Smooth muscle cell (in vitro differentiated cells): ENCODE measurements around the gene CR1. TPM values are rescaled to one million over a fixed set of nuclear protein-coding genes. Genes with fewer than 3 reads are reported as not detected.
"Not testable (repeated sequence)": the region's sequence is repeated elsewhere in the genome, so short reads cannot be mapped to it uniquely, and the experiment has no call there.

Experiments used
- DNase-seq: peaks from one replicate; lab custom pipeline; 2025; ENCODE audit not compliant: unreplicated experiment; lab: John Stamatoyannopoulos, UW
- H2AFZ ChIP-seq: fragments of 200-600 bp; sonication (generic); 2 replicates; pipeline ENCODE4 v1.6.0; 2016; ENCODE audit warnings: antibody characterized with exemption, low read depth, mild to moderate bottlenecking
- H3F3A ChIP-seq: fragments of 200-600 bp; sonication (generic); 2 replicates; pipeline ENCODE4 v1.6.0; 2017; ENCODE audit warnings: antibody characterized with exemption, low read depth
- H3K27ac ChIP-seq: fragments of 200-600 bp; sonication (generic); 2 replicates; pipeline ENCODE4 v1.5.1; 2016; ENCODE audit warnings: low read depth, mild to moderate bottlenecking
- H3K27me3 ChIP-seq: fragments of 200-600 bp; sonication (generic); 2 replicates; pipeline ENCODE4 v1.6.1; 2016; ENCODE audit warnings: low read depth, mild to moderate bottlenecking
- H3K36me3 ChIP-seq: fragments of 200-600 bp; sonication (generic); 2 replicates; pipeline ENCODE4 v1.5.1; 2016; ENCODE audit warnings: low read depth
- H3K4me1 ChIP-seq: fragments of 200-600 bp; sonication (generic); 2 replicates; pipeline ENCODE4 v1.5.1; 2016; ENCODE audit warnings: low read depth
- H3K4me2 ChIP-seq: fragments of 200-600 bp; sonication (generic); 2 replicates; pipeline ENCODE4 v1.6.0; 2016; ENCODE audit warnings: mild to moderate bottlenecking
- H3K4me3 ChIP-seq: fragments of 200-600 bp; sonication (generic); 2 replicates; pipeline ENCODE4 v1.5.1; 2016; ENCODE audit warnings: mild to moderate bottlenecking
- H3K79me2 ChIP-seq: fragments of 200-600 bp; sonication (generic); 2 replicates; pipeline ENCODE4 v1.6.0; 2016; ENCODE audit warnings: low read depth, mild to moderate bottlenecking
- H3K9ac ChIP-seq: fragments of 200-600 bp; sonication (generic); 2 replicates; pipeline ENCODE4 v1.6.0; 2016; ENCODE audit warnings: low read depth
- H3K9me3 ChIP-seq: fragments of 200-600 bp; sonication (generic); replicated peaks from 2 replicates; pipeline ENCODE4 v1.5.1; 2016; ENCODE audit warnings: low read depth
- H4K20me1 ChIP-seq: fragments of 200-600 bp; sonication (generic); 2 replicates; pipeline ENCODE4 v1.6.0; 2016; ENCODE audit warnings: low read depth
- WGBS: methylation state at CpG from one replicate; pipeline ENCODE4 v1.1.7; 2016; ENCODE audit warnings: low lambda C conversion rate; 5-methylcytosine and 5-hydroxymethylcytosine counted together
- polyA plus RNA-seq: library from polyadenylated mRNA; unstranded; fragments of >200 nt; fragmentation: Nextera tagmentation; extraction: Ambion mirVana; gene quantifications from 2 replicates; pipeline ENCODE4 v1.2.1, GENCODE V29; 2016
- total RNA-seq: library from RNA; depleted of rRNA; stranded (reverse); fragments of >200 nt; gene quantifications from 2 replicates; pipeline ENCODE4 v1.2.3, GENCODE V29; 2014
- TF ChIP-seq, protein P1 (sequence below): fragments of 200-600 bp; sonication (generic); IDR thresholded peaks from 2 replicates; pipeline ENCODE4 v1.5.1; 2017; ENCODE audit warnings: borderline replicate concordance, mild to moderate bottlenecking, antibody characterized with exemption; ENCODE audit not compliant: insufficient read depth, poor library complexity, severe bottlenecking

The CR1 gene
- total and polyA plus RNA-seq, 2 experiments from 2014 or later = 0.25 TPM; not detected in 1

DNA sequence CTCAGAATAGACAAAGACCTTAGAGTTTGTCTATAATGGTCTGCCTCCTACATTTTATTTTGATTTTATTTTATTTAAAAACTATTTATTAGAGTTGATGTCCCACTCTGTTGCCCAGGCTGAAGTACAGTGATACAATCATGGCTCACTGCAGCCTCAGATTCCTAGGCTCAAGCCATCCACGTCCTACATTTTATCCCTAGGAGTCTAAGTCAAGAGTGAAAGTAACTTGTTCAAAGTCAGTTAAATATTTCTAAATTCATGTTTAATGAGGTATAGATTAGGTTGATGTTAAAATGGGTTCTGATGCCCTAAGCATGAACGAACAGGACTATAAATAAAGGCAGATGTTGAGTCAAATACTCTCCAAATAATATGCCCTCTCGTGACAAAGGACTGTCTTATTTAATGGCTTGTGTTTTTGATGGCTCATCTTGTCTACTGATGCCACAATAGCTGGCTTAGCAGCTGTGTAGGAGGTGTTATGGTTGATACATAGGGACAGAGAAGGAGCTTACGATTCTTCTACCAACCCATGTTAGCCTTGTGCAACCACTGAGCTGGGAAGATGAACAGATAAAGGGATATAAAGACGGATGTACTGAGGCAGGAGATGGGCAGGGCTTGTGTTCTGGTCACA, 83.0 kb downstream of the CR1 start:
- 47% methylated on average over 5 of the region's 5 CpGs for WGBS
- H2AFZ ChIP-seq = peak overlapping the region; percentile 1
- no peaks in the 10 kb centered on the region for H3K9me3 ChIP-seq
- H3K4me2 ChIP-seq = no peak overlapping the region
- peaks cover 17% of the 10 kb centered on the region for H3K27me3 ChIP-seq
- H3K4me3 ChIP-seq = no peak overlapping the region
- H3K27ac ChIP-seq = no peak overlapping the region
- no peak overlapping the region for H3K9ac ChIP-seq
- H3K4me1 ChIP-seq = no peaks in the 10 kb centered on the region
- no peaks in the 10 kb centered on the region for H4K20me1 ChIP-seq
- H3F3A ChIP-seq = no peaks in the 10 kb centered on the region
- no peak for DNase-seq
- TF ChIP-seq, protein P1, sequence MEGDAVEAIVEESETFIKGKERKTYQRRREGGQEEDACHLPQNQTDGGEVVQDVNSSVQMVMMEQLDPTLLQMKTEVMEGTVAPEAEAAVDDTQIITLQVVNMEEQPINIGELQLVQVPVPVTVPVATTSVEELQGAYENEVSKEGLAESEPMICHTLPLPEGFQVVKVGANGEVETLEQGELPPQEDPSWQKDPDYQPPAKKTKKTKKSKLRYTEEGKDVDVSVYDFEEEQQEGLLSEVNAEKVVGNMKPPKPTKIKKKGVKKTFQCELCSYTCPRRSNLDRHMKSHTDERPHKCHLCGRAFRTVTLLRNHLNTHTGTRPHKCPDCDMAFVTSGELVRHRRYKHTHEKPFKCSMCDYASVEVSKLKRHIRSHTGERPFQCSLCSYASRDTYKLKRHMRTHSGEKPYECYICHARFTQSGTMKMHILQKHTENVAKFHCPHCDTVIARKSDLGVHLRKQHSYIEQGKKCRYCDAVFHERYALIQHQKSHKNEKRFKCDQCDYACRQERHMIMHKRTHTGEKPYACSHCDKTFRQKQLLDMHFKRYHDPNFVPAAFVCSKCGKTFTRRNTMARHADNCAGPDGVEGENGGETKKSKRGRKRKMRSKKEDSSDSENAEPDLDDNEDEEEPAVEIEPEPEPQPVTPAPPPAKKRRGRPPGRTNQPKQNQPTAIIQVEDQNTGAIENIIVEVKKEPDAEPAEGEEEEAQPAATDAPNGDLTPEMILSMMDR = no peak
- H3K79me2 ChIP-seq = no peaks in the 10 kb centered on the region
- H3K36me3 ChIP-seq = no peaks in the 10 kb centered on the region

DNA sequence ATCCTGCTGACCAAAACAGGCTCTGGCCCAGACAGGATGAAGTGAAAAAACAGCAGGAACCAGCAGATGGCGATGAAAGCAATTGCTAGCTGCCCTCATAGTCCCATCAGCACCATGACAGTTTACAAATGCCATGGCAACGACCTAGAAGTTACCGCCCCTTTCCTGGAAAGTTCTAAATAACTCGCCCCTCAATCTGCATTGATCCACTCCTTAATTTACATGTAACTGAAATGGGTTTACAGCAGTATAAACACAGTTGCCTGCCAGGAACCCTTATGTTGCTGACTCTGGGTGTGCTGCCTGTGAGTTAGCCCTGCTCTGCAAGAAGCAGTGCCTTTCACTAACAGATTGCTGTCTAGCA, 83.5 kb downstream of the CR1 start:
- Histone ChIP-seq H3K9ac (no peak overlapping the region), H3K79me2 (no peaks in the 10 kb centered on the region), H3K4me2 (no peak overlapping the region), H3K4me3 (no peak overlapping the region), H3K27me3 (peaks cover 18% of the 10 kb centered on the region), H3K36me3 (no peaks in the 10 kb centered on the region), H3K27ac (no peak overlapping the region), H3F3A (no peaks in the 10 kb centered on the region), H3K4me1 (no peaks in the 10 kb centered on the region), H3K9me3 (no peaks in the 10 kb centered on the region), H4K20me1 (no peaks in the 10 kb centered on the region), H2AFZ (peak overlapping the region; percentile 1)
- no peak for DNase-seq
- TF ChIP-seq, protein P1 = peak; percentile 43
- 4% methylated on average over 4 of the region's 4 CpGs for WGBS

DNA sequence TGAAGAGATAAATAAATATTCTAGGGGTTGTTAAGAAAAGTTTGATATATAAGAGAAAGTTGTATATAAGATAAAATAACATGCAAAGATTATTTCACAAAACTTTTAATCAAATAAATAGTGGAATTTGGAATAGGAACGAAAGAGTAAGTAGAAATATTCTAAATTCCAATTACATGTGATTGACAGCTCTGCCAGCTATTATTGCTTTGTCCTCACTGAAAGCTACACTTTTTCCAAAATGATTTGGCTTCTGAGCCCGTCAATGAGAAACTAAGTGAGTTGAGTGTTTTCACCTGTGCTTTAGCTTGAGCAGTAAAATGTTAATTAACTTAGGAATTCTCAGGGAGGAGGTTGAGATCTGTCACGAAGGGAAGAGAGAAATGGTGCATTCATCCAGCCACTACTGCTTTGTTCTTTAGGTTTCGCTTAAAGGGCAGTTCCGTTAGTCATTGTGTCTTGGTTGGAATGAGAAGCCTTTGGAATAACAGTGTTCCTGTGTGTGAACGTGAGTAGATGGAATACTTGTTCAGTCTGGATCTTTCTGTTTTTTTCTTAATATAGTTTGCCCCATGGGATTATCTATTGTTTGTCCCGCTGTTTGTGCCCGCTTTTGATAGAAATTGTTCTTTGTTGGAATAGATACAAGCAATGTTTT, 85.7 kb downstream of the CR1 start:
- H3K4me1 ChIP-seq = no peaks in the 10 kb centered on the region
- H3K9ac ChIP-seq = no peak overlapping the region
- H3K79me2 ChIP-seq = no peaks in the 10 kb centered on the region
- H3K9me3 ChIP-seq = no peaks in the 10 kb centered on the region
- DNase-seq = no peak
- TF ChIP-seq, protein P1 = no peak
- H3K4me2 ChIP-seq = no peak overlapping the region
- H4K20me1 ChIP-seq = no peaks in the 10 kb centered on the region
- peaks cover 18% of the 10 kb centered on the region for H3K27me3 ChIP-seq
- H3K4me3 ChIP-seq = no peak overlapping the region
- H2AFZ ChIP-seq = no peak overlapping the region
- H3F3A ChIP-seq = no peaks in the 10 kb centered on the region
- 75% methylated on average over 8 of the region's 8 CpGs for WGBS
- H3K27ac ChIP-seq = no peak overlapping the region
- no peaks in the 10 kb centered on the region for H3K36me3 ChIP-seq

DNA sequence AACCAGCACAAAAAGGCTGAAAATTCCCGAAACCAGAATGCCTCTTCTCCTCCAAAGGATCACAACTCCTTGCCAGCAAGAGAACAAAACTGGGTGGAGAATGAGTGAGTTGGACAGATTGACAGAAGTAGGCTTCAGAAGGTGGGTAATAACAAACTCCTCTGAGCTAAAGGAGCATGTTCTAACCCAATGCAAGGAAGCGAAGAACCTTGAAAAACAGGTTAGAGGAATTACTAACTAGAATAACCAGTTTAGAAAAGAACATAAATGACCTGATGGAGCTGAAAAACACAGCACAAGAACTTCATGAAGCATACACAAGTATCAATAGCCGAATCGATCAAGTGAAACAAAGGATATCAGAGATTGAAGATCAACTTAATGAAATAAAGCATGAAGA, 93.5 kb downstream of the CR1 start:
- H3K9me3 ChIP-seq, H3K36me3 ChIP-seq, H3K79me2 ChIP-seq, H3K4me1 ChIP-seq, H3F3A ChIP-seq, H3K4me2 ChIP-seq, H3K27me3 ChIP-seq, H2AFZ ChIP-seq, H3K4me3 ChIP-seq, H3K9ac ChIP-seq, H3K27ac ChIP-seq, DNase-seq, H4K20me1 ChIP-seq: not testable (repeated sequence)
- 83% methylated on average over 4 of the region's 4 CpGs for WGBS

DNA sequence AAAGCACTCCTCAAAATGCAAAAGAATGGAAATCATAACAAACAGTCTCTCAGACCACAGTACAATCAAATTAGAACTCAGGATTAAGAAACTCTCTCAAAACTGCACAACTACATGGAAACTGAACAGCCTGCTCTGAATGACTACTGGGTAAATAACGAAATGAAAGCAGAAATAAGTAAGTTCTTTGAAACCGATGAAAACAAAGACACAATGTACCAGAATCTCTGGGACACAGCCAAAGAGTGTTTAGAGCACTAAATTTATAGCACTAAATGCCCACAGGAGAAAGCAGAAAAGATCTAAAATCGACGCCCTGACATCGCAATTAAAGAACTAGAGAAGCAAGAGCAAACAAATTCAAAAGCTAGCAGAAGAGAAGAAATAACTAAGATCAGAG, 95.2 kb downstream of the CR1 start:
- H3F3A ChIP-seq, H3K4me3 ChIP-seq, DNase-seq, H3K36me3 ChIP-seq, H3K9me3 ChIP-seq, H2AFZ ChIP-seq, H3K9ac ChIP-seq, H3K4me2 ChIP-seq, H3K79me2 ChIP-seq, H3K27ac ChIP-seq, H4K20me1 ChIP-seq, H3K4me1 ChIP-seq, H3K27me3 ChIP-seq: not testable (repeated sequence)
- WGBS = 92% methylated on average over 5 of the region's 5 CpGs

DNA sequence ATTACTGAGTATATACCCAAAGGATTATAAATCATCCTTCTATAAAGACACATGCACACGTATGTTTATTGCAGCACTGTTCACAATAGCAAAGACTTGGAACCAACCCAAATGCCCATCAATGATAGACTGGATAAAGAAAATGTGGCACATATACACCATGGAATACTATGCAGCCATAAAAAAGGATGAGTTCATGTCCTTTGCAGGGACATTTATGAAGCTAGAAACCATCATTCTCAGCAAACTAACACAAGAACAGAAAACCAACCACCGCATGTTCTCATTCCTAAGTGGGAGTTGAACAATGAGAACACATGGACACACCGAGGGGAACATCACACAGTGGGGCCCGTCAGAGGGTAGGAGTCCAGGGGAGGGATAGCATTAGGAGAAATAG, 98.1 kb downstream of the CR1 start:
- H3K4me3 ChIP-seq, H3K4me2 ChIP-seq, H3K27ac ChIP-seq, DNase-seq, H3K36me3 ChIP-seq, H3K4me1 ChIP-seq, H3F3A ChIP-seq, H3K79me2 ChIP-seq, H4K20me1 ChIP-seq, H2AFZ ChIP-seq, H3K27me3 ChIP-seq, H3K9me3 ChIP-seq, H3K9ac ChIP-seq: not testable (repeated sequence)
- WGBS = 92% methylated on average over 4 of the region's 4 CpGs
